HL-60 (cell line): ENCODE data around the gene PDXP.
"Not testable (repeated sequence)": the region's sequence is repeated elsewhere in the genome, so short reads cannot be mapped to it uniquely, and the experiment has no call there.

Experiments
- DNase-seq, 2 experiments: peaks; one replicate each; pipeline ENCODE4 v3.0.0-alpha.2; 2010 to 2020; ENCODE audit warnings: low read depth in 1 of 2, low spot score in 1 of 2
- H3K27ac ChIP-seq: fragments of 250-450 bp; sonication (Bioruptor Pico); replicated peaks from 2 replicates; pipeline ENCODE4 v1.5.1; 2020; ENCODE audit warnings: mild to moderate bottlenecking, moderate library complexity
- H3K27me3 ChIP-seq: fragments of 250-450 bp; sonication (Bioruptor Pico); 2 replicates; pipeline ENCODE4 v1.5.1; 2021; ENCODE audit warnings: mild to moderate bottlenecking, moderate library complexity; ENCODE audit not compliant: insufficient read depth, poor library complexity, severe bottlenecking
- H3K4me3 ChIP-seq: replicated peaks from 2 replicates; pipeline ENCODE4 v1.5.1; 2011; ENCODE audit warnings: mild to moderate bottlenecking, control low read depth, low read length; ENCODE audit not compliant: insufficient read depth
- CTCF ChIP-seq: IDR thresholded peaks from one replicate; pipeline ENCODE4 v1.5.1; 2011; ENCODE audit warnings: low read length, control low read depth, inconsistent platforms; ENCODE audit not compliant: insufficient read depth
- GABPA ChIP-seq: IDR thresholded peaks from 2 replicates; pipeline ENCODE4 v1.6.1; 2012; ENCODE audit warnings: low read depth
- POLR2AphosphoS5 ChIP-seq: IDR thresholded peaks from 2 replicates; pipeline ENCODE4 v1.6.1; 2012; ENCODE audit warnings: low read depth
- REST ChIP-seq: IDR thresholded peaks from 2 replicates; pipeline ENCODE4 v1.6.1; 2012; ENCODE audit warnings: low read depth; ENCODE audit not compliant: insufficient replicate concordance
- SPI1 ChIP-seq: IDR thresholded peaks from 2 replicates; pipeline ENCODE4 v1.6.1; 2012; ENCODE audit warnings: low read depth, mild to moderate bottlenecking, borderline replicate concordance

The PDXP gene

GRCh38 chr22:37692627-37693285 lies 34.2 kb downstream of the PDXP start:
- TF ChIP-seq SPI1 (no peak), CTCF (no peak), REST (no peak), GABPA (no peak), POLR2AphosphoS5 (no peak)
- no peaks in the 10 kb centered on the region for H3K27me3 ChIP-seq
- H3K27ac ChIP-seq: no peak overlapping the region
- DNase-seq: no peak
- H3K4me3 ChIP-seq: no peak overlapping the region

- H3K27ac ChIP-seq: not testable (repeated sequence)
Observed at GRCh38 chr22:37694131-37694530, 35.6 kb downstream of the PDXP start.

GRCh38 chr22:37696260-37696656 lies 37.7 kb downstream of the PDXP start:
- H3K4me3 ChIP-seq, H3K27me3 ChIP-seq, H3K27ac ChIP-seq, DNase-seq: not testable (repeated sequence)

More at GRCh38 chr22:37694131-37694530, 35.6 kb downstream of the PDXP start:
- not testable (repeated sequence) for H3K4me3 ChIP-seq, H3K27me3 ChIP-seq, DNase-seq

- H3K4me3 ChIP-seq: no peak within 1 kb of the TSS
- DNase-seq: no peak
- TF ChIP-seq GABPA: no peak
- no peak for TF ChIP-seq CTCF
- TF ChIP-seq REST: no peak
- no peak within 1 kb of the TSS for H3K27ac ChIP-seq
- no peaks in the 10 kb centered on the region for H3K27me3 ChIP-seq
Observed at GRCh38 chr22:37696657-37697537, 38.4 kb downstream of the PDXP start, which contains the start of gene TRIOBP. TSS of gene TRIOBP (plus strand) at chr22:37697048. CDS start at chr22:37701366, 4,318 bp downstream.

GRCh38 chr22:37697538-37697835 lies 39.0 kb downstream of the PDXP start:
- TF ChIP-seq CTCF (no peak), GABPA (no peak), SPI1 (no peak), REST (no peak), POLR2AphosphoS5 (no peak)
- Histone ChIP-seq H3K27me3 (no peaks in the 10 kb centered on the region), H3K27ac (no peak overlapping the region), H3K4me3 (no peak overlapping the region)
- DNase-seq: no peak
